Esophagus (tissue), 2 donors: ENCODE measurements around the gene PNLIPRP3. TPM values are rescaled to one million over a fixed set of nuclear protein-coding genes. Genes with fewer than 3 reads are reported as not detected.

Experiments
- H3K27ac ChIP-seq, 2 donors: one replicate each; pipeline ENCODE4 v1.5.1; 2013; ENCODE audit warnings: low read depth in 2 of 2, mild to moderate bottlenecking in 2 of 2, inconsistent platforms in 1 of 2, low read length in 1 of 2, moderate library complexity in 1 of 2
- H3K27me3 ChIP-seq, 2 donors: one replicate each; pipeline ENCODE4 v1.6.1; 2013; ENCODE audit warnings: low read length in 2 of 2, control low read depth in 1 of 2, mild to moderate bottlenecking in 1 of 2; ENCODE audit not compliant: insufficient read depth in 2 of 2, control insufficient read depth in 1 of 2
- H3K36me3 ChIP-seq, 2 donors: one replicate each; pipeline ENCODE4 v1.6.1; 2013; ENCODE audit warnings: low read length in 1 of 2; ENCODE audit not compliant: control insufficient read depth in 2 of 2, insufficient read depth in 2 of 2
- H3K4me1 ChIP-seq, 2 donors: one replicate each; pipeline ENCODE4 v1.6.1; 2013; ENCODE audit warnings: low read length in 1 of 2; ENCODE audit not compliant: control insufficient read depth in 2 of 2, insufficient read depth in 2 of 2
- H3K4me3 ChIP-seq, 2 donors: one replicate each; pipeline ENCODE4 v1.5.1; 2013; ENCODE audit warnings: low read length in 2 of 2, mild to moderate bottlenecking in 2 of 2, low read depth in 1 of 2, moderate library complexity in 1 of 2
- H3K9me3 ChIP-seq, 2 donors: one replicate each; pipeline ENCODE4 v1.6.1; 2013; ENCODE audit warnings: mild to moderate bottlenecking in 2 of 2, low read depth in 1 of 2, low read length in 1 of 2, moderate library complexity in 1 of 2; ENCODE audit not compliant: control insufficient read depth in 2 of 2, insufficient read depth in 1 of 2
- WGBS, 2 donors: extraction: QIAGEN DNeasy Blood & Tissue Kit; methylation state at CpG; one replicate each; pipeline ENCODE4 v1.1.7; 2013; 5-methylcytosine and 5-hydroxymethylcytosine counted together
- polyA plus RNA-seq, 2 donors: library from polyadenylated mRNA; stranded (reverse); fragments of 200-250 nt; gene quantifications; one replicate each; pipeline ENCODE4 v1.2.3, GENCODE V29; 2013
- donor health status: healthy with polysubstance abuse.
- donor health status: Bipolar disorder and iron deficiency.

Gene PNLIPRP3
- polyA plus RNA-seq, 2 donors = 2.6 to 7.9 TPM

DNA sequence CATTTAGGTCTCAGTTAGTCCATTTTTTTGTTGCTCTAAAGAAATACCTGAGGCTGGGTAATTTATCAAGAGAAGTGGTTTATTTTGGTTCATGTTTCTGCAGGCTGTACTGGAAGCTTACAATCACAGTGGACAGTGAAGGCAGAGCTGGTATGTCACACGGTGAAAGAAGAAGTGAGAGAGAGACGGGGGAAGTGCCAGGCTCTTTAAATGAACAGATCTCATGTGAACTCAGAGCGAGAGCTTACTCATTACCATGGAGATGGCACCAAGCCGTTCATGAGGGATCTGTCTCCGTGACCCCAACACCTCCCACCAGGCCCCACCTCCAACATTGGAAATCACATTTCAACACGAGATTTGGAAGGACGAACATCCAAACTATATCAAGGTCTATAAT, 18.9 kb upstream of the PNLIPRP3 start:
- Histone ChIP-seq H3K27ac (no peak overlapping the region), H3K36me3 (no peaks in the 10 kb centered on the region), H3K9me3 (no peaks in the 10 kb centered on the region), H3K27me3 (no peaks in the 10 kb centered on the region), H3K4me3 (no peak overlapping the region), H3K4me1 (no peaks in the 10 kb centered on the region)
- WGBS, 2 donors = 39 to 43% methylated on average over 7 of the region's 7 CpGs

GRCh38 chr10:116410351-116410750, 17.3 kb upstream of the PNLIPRP3 start:
- no peak overlapping the region for H3K27ac ChIP-seq
- no peaks in the 10 kb centered on the region for H3K4me1 ChIP-seq
- H3K36me3 ChIP-seq = no peaks in the 10 kb centered on the region
- no peaks in the 10 kb centered on the region for H3K9me3 ChIP-seq
- WGBS, 2 donors = 78 to 81% methylated on average over 5 of the region's 5 CpGs
- H3K4me3 ChIP-seq = no peak overlapping the region
- H3K27me3 ChIP-seq = no peaks in the 10 kb centered on the region

DNA sequence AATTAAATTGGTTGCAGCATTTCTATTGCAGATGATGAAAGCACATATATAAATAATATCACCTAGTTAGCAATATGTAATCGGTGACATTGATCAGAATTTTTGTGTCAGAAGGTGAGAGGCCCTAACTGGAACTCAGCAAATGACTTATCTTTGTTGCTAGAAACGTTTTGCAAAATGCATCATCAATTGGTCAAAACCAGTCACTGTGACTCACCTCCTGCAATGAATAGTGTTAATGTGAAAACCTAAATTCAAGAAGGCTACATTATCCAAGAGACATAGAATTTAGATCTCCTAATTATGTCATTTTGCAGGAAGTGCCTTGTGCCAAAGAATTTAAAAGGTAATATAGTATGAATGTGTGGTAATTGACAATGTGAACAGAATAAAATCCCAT, 9.8 kb upstream of the PNLIPRP3 start:
- Histone ChIP-seq H3K4me1 (no peaks in the 10 kb centered on the region), H3K9me3 (no peaks in the 10 kb centered on the region), H3K36me3 (no peaks in the 10 kb centered on the region), H3K4me3 (no peak overlapping the region), H3K27me3 (no peaks in the 10 kb centered on the region), H3K27ac (no peak overlapping the region)
- WGBS, 2 donors = 54 to 64% methylated on average over 2 of the region's 2 CpGs

GRCh38 chr10:116418389-116418788, 9.3 kb upstream of the PNLIPRP3 start:
- 63 to 65% methylated on average over 1 of the region's 1 CpG for WGBS, 2 donors
- Histone ChIP-seq H3K27ac (no peak overlapping the region), H3K9me3 (no peaks in the 10 kb centered on the region), H3K4me1 (no peaks in the 10 kb centered on the region), H3K4me3 (no peak overlapping the region), H3K27me3 (no peaks in the 10 kb centered on the region), H3K36me3 (no peaks in the 10 kb centered on the region)

DNA sequence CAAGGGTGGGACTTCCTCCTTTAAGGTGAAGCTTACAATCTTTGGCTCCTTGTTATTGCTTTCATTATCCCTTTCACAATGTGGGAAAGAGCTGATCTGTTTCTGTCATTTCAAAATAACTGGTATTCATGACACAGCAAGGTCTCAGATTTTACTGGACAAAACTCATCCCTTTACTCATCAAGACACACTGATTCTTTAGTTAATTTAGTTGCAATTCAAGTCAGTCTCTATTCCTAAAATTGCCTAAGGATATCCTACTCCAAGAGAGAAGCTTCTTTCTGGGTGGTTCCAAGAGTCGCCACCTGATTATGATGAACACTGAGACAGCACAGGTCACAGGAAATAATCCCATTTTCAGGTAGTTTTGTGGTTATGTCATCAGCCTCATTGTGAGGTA, 5.8 kb upstream of the PNLIPRP3 start:
- Histone ChIP-seq H3K36me3 (no peaks in the 10 kb centered on the region), H3K4me3 (no peak overlapping the region), H3K4me1 (no peaks in the 10 kb centered on the region), H3K27ac (no peak overlapping the region), H3K9me3 (peaks cover 0 to 2% of the 10 kb centered on the region in 2 donors), H3K27me3 (peaks cover 0 to 3% of the 10 kb centered on the region in 2 donors)
- 86 to 92% methylated on average over 1 of the region's 1 CpG for WGBS, 2 donors

GRCh38 chr10:116429288-116429977, 1.8 kb downstream of the PNLIPRP3 start:
- Histone ChIP-seq H3K9me3 (peaks cover 0 to under 1% of the 10 kb centered on the region in 2 donors), H3K4me3 (peak overlapping the region in 1 of 2 donors; percentile 8), H3K36me3 (no peaks in the 10 kb centered on the region), H3K4me1 (no peaks in the 10 kb centered on the region), H3K27ac (no peak overlapping the region), H3K27me3 (no peaks in the 10 kb centered on the region)
- WGBS, 2 donors = 55 to 59% methylated on average over 4 of the region's 4 CpGs

GRCh38 chr10:116430288-116430687, 2.6 kb downstream of the PNLIPRP3 start:
- Histone ChIP-seq H3K9me3 (no peaks in the 10 kb centered on the region), H3K36me3 (no peaks in the 10 kb centered on the region), H3K4me3 (peak overlapping the region in 1 of 2 donors; percentile 8), H3K27ac (no peak overlapping the region), H3K4me1 (no peaks in the 10 kb centered on the region), H3K27me3 (no peaks in the 10 kb centered on the region)
- WGBS, 2 donors = 37 to 77% methylated on average over 1 of the region's 1 CpG

DNA sequence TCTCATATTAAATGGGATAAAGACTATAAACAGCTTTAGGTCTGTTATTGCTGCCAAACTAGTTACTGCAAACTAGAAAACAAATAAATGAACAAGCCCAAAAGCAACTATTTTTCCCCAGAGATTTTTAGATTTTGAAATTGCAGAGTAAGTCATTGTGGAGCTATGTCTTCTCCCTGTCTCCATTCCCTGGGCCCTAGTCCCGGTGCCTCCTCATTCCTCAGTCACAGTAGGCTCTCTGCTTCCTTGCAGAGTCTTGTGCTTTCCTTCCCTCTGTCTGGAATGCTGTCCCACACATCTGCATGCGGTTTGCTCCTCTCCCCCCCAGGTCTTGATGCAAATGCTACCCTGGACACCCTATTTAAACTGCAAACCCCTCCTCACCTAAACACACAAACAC, 4.0 kb downstream of the PNLIPRP3 start:
- no peaks in the 10 kb centered on the region for H3K9me3 ChIP-seq
- no peaks in the 10 kb centered on the region for H3K36me3 ChIP-seq
- H3K27me3 ChIP-seq = no peaks in the 10 kb centered on the region
- no peak overlapping the region for H3K27ac ChIP-seq
- H3K4me3 ChIP-seq = no peak overlapping the region
- no peaks in the 10 kb centered on the region for H3K4me1 ChIP-seq
- 52 to 55% methylated on average over 2 of the region's 2 CpGs for WGBS, 2 donors

GRCh38 chr10:116437076-116437692, 9.5 kb downstream of the PNLIPRP3 start:
- Histone ChIP-seq H3K27ac (no peak overlapping the region), H3K27me3 (no peaks in the 10 kb centered on the region), H3K36me3 (no peaks in the 10 kb centered on the region), H3K4me3 (no peak overlapping the region), H3K9me3 (no peaks in the 10 kb centered on the region), H3K4me1 (no peaks in the 10 kb centered on the region)
- WGBS, 2 donors = 52 to 76% methylated on average over 1 of the region's 1 CpG
